HG02610 (cell line): ENCODE data around the gene ATP5ME.
"Not testable (repeated sequence)": the region's sequence is repeated elsewhere in the genome, so short reads cannot be mapped to it uniquely, and the experiment has no call there.

ENCODE experiments used
- ATAC-seq: cut with Tn5 transposase; IDR thresholded peaks from one replicate; pipeline ENCODE4 v1.9.1; 2021; ENCODE audit warnings: mild to moderate bottlenecking, moderate library complexity; ENCODE audit not compliant: unreplicated experiment

ATP5ME gene

DNA sequence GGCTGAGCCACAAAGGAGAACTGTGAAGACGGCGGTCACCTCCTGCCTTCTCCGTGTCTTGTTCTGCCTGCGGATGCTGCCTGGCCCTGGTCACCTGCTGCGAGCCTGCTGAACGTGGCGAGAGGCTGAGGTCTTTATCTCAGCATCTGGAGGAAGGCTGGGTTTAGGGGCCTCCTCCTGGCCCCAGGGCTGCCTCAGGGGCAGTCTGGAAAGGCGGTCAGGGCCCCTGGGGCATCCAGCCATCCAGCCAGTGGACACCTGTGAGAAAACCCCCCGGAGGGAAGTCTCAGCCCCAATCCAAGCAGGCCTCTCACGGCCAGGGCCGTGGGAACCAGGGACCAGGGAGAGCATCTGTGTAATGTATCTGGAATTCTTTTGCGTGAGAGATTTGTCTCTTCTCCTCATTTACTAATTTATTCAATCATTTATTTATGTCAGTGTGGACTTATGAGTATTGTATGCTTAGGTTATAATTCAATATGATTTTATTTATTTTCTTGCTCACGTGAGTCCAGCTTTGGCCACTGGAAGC is 37.4 kb downstream of the ATP5ME start:
- no peak for ATAC-seq

DNA sequence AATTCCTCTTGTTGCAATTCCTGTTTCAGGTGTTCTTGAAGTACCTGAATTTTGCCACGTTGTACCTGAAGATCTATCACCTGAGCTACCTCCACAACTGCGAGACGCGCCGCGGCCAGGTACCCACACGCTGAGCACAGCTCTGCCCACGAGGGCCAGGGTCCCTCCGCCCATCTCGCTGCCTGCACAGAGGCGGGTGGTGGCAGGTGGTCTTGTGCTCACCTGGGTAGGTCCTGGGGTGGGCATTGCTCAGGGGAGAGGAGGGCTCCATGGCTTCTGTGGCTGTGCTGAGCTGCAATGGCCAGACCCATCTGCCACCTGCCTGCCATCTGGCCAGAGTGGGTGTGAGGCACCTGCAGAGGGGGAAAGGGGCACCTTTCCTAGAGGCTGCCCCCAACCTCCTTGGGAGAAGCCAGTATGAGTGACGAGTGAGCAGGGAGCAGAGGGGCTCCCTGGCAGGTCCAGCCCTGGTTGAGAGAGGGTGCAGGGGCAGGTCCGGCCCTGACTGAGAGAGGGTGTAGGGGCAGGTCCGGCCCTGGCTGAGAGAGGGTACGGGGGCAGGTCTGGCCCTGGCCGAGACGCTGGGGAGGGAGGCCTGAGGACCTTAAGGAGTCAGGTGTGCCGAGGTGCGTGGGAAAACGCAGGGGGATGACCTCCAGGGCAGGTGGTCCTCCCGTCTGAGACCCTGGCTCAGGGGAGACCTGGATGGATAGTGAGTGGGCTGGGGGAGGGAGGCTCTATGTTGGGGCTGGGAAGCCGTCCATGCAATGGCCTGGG is 38.0 kb downstream of the ATP5ME start:
- ATAC-seq: no peak

- not testable (repeated sequence) for ATAC-seq
Observed at GRCh38 chr4:635066-635835, 38.8 kb downstream of the ATP5ME start.

- no peak for ATAC-seq
Observed at GRCh38 chr4:634599-634985, 39.5 kb downstream of the ATP5ME start.

- ATAC-seq: no peak
Observed at GRCh38 chr4:633976-634598, 40.0 kb downstream of the ATP5ME start.

GRCh38 chr4:633406-633805 is 40.7 kb downstream of the ATP5ME start:
- no peak for ATAC-seq

DNA sequence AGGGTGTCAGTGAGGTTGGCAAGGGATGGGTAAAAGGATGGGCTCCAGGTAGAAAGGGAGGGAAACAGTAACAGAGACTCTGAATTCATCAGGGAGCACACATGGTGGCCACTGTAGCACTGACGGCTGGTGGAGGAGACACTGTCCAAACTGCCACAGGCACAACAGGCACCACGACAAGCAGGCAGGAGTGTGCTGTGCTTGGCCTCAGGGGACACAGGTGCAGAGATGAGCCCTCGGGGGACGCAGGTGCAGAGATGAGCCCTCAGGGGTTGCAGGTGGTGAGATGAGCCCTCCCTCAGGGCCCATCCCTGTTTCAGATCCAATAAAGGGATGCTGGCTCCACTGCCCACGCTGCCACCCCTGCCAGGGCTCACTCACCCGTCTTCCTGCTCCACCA is 41.1 kb downstream of the ATP5ME start:
- ATAC-seq: no peak

GRCh38 chr4:632196-632790 is 41.8 kb downstream of the ATP5ME start:
- no peak for ATAC-seq

DNA sequence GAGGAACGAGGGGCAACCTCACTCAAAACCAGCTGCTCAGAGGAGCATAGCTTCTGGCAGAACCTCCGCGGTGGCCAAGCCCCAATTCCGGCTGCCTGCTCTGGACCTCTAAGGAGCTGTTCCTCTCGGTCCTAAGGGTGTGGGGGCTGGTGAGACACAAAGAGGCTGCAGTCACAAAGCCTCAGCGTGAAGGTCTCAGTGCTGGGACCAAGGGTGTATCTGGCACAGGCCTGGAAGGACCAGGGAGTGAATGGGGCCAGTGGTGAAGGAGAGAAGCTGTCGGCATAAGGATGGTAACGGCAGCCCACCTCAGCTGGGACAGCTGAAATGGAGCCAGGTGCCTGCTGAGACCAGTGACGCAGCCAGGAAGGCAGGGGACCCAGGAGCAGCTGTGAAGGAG is 43.4 kb downstream of the ATP5ME start:
- no peak for ATAC-seq

DNA sequence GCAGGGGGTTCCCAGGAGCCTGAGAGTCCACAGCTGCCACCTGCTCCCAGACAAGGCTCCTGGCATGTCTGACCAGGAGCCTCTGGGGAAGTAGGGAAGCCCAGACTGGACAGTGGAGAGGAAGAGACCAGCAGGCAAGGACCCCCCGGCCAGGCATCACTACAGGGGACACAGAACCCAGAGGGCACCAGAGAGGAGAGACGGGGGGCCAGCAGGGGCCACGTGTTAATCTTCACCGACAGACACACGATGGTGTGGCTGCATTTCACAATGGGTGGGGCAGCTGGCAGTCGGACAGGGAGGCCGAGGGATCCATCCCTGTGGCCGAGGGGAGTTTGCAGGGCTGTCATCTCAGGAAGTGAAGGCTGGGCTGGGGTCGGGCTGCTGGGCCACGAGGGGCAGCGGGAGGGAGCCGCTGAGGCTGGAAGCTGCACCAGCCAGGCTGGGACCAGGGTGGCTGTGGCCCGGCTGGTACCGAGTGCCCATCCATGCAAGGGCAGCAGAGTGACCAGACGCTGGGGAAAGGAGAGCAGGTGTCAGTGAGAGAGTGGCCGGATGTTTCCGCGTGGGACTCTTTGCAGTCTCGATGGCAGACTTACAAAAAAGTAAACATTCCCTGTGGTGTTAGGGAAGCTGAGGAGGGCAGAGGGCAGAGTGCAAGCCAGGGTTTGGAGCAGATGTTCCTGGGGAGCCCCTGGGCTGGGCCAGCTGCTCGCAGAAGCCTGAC is 44.0 kb downstream of the ATP5ME start:
- ATAC-seq: no peak

DNA sequence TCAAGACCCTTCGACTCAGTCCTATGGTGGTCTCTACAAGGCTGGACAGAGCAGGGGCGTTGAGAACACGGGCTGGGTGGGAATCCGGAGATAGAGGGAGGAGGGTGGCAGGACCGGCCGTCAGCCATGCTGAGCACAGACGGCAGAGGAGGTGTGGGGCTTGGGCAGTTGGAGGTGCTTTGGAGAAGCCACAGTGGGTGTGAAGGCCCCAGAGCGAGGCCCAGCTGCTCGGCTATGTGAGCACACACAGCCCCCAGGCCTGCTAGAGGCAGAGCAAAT is 44.5 kb downstream of the ATP5ME start:
- ATAC-seq: no peak

DNA sequence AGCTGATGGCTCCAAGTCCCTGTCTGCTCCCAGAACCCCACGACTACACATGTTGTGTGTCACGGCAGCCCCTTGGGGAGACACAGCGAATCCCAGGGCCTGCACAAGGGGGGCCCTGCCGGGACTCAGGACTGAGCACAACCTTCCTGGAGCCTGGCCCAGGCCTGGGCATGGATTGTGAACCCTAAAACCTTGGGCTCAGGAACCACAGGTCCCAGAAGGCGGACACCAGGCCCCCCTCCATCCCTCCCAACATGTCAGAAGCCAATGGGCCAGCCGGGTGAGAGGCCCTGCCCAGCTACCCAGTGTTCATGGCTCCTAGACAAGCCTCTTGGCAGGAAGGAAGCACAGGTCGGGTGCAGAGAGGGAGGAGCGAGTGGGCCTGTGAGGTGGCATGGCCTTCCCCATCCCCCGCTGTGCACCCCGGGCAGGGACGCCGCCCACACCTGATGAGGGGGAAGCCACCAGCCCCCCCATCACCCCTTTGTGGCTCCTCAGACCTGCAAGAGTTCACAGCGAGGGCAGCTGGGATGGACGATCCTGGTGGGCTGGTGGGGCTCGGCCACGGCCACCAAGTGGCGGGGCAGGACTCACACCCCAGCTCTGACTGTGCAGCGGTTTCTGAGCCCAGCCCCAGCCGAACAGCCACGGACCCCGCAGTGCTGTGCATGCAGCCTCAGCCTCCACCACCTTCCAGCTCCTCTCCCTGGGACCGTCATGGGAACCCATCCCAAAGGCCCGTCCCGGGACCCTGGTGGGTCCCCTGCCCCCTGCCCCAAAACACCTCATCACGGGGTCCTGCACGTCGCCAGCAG is 45.0 kb downstream of the ATP5ME start:
- no peak for ATAC-seq

DNA sequence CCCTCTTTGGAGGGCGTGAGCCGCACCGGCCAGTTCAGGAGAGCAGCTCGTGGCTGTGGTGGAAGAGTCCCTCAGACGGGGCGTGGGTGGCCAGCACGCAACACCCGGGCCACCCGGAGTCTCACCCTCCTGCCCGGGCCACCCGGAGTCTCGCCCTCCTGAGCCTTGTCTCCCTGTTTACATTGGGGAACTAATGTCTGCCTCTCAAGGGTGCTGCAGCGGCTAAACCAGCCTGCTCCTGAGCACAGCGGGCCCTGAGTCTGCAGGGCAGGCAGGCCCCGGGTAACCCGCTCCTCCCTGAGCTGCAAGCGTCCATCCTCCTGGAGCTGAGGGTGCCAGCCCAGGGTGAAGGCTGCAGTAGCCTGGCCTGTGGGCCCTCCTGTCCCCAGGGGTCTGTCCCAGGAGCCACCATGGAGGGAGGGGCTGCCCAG is 45.8 kb downstream of the ATP5ME start:
- ATAC-seq: no peak

DNA sequence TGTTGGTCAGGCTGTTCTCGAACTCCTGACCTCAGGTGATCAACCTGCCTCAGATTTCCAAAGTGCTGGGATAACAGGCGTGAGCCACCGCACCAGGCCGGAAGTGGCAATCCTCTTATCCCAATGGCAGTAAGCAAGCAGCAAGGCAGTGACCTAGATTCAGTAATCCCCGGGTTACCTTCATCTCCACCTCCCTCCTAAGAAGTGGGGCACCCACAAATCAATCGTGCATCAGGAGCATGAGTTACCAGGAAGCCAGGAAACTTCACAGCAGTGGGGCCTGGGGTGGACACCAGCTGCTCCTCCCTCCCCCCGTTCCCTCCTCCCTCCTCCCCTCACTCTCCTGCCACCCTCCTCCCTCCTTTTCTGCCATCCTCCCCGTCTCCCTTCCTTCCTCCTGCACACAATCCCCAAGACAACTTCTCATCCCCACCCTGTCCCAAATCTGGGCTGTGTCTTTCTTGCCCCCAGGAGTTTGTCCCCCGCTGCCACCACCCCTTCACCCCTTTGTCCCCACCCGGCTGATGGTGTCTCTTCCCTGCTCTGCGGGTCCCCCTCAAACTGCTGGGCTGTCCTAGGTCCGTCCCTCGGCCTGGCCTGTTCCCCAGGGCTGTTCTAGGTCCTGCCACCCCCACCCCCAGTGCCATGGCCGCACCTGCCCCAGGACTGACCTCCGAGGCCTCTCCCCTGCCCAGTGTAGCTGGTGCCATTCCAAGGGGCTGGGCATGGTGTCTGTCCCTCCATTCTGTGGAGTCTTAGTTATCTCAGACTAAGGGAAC is 46.5 kb downstream of the ATP5ME start:
- ATAC-seq: no peak

DNA sequence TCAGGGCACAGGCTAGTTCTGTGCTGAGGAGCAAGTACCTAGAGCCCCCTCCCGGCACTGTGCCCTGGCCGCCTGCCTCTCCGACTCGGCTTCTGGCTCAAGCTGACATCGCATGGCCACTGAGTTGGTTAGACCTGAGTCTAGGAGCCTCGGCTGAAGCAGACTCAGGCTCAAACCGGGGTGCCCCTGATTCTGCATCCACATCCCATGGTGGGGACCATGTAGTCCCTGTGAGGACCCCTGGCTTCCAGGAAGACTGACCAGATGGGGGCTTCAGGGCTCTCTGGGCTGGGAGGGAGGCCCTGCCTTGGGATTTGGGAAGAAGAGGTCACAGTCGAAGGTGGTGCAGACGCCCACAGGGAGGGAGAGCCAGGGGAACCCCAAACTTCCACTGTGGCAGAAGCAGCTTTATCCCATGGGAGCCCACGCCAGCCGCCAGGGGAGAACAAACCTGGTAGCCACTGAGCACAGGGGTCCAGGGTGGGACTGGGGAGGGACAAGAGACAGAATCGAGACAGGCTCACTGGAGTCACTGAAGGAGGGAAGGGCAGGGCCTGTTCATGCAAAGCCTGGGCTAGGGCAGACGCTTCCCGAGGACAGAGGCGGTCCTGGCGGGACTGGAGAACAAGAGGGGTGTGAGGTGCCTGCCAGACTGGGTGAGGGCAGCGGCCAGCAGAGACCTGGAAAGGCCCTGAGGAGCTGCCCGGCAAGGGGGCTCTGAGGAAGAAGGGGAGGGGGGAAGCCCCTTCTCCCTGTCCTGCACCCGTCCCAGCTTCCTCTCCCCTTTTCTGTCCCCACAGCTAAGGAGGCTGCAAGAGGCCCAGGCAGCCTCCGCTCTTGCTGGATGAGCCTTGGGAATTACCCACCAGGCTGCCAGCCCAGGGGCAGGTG is 47.6 kb downstream of the ATP5ME start:
- ATAC-seq: no peak

- ATAC-seq: no peak
Observed at GRCh38 chr4:625631-626161, 48.4 kb downstream of the ATP5ME start.

DNA sequence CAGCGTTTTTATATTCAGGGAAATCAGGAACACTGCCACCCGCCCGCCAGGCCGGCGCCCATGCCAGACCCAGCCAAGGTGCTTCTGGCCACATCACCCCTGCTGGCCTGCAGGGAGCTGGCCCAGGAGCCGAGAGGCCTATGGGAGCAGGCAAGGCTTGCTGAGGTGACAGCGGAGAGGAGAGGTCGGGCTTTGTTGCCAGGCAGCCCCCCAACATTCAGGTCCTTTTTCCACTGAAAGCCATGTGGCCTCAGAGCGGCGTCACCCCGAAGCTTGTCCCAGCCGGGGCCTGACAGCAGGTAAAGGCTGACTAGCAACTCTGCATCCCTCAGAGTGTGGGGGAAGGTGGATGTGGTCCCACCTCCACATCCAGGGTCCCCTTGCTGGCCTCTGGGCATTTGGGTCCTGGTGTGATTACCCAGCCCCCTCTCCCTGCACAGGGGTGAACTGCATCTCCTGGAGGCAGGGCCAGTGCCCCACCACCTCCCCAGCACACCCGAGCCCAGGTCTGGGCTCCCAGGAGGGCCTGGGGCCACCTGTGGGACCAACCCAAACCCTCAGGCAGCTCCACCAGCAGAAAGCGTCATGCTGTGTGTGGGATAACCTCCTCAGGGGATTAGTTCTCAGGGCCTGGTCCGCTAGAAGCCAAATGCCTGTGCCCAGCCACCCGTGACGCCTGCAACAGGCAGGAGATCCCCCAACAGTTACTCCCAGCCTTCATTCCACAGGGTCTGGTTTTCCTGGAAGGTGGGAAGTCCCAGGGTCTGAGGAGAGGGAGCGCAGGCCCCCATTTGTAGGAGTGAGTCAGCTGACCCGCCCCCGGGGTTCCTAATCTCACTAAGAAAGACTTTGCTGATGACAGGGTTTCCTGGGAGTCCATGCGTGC is 49.1 kb downstream of the ATP5ME start, which contains the start of gene PDE6B:
PDE6B (plus strand) TSS at position 869 of the 886 bp plus-strand sequence. CDS start 54 bp downstream, outside the sequence.
- no peak for ATAC-seq
